HG02885 (cell line): ENCODE measurements around the gene DLGAP4.

ENCODE experiments used
- ATAC-seq: cut with Tn5 transposase; IDR thresholded peaks from one replicate; pipeline ENCODE4 v1.9.1; 2021; ENCODE audit warnings: mild to moderate bottlenecking; ENCODE audit not compliant: unreplicated experiment, poor library complexity

The DLGAP4 gene

GRCh38 chr20:36306553-36307411 is 643 bp downstream of the DLGAP4 start:
- ATAC-seq = no peak

GRCh38 chr20:36307412-36308325 is 1.5 kb downstream of the DLGAP4 start:
- ATAC-seq = no peak

- no peak for ATAC-seq
Observed at GRCh38 chr20:36308353-36308752, 2.2 kb downstream of the DLGAP4 start.

- no peak for ATAC-seq
Observed at GRCh38 chr20:36308986-36309385, 2.8 kb downstream of the DLGAP4 start.

- ATAC-seq = no peak
Observed at GRCh38 chr20:36309643-36310042, 3.5 kb downstream of the DLGAP4 start.

- no peak for ATAC-seq
Observed at GRCh38 chr20:36310215-36310981, 4.3 kb downstream of the DLGAP4 start.

GRCh38 chr20:36311141-36311853 is 5.2 kb downstream of the DLGAP4 start:
- no peak for ATAC-seq

GRCh38 chr20:36311854-36312723 is 6.0 kb downstream of the DLGAP4 start:
- no peak for ATAC-seq

GRCh38 chr20:36312724-36313441 is 6.7 kb downstream of the DLGAP4 start:
- ATAC-seq = no peak

- no peak for ATAC-seq
Observed at GRCh38 chr20:36313476-36313875, 7.3 kb downstream of the DLGAP4 start.

- no peak for ATAC-seq
Observed at GRCh38 chr20:36313926-36314325, 7.8 kb downstream of the DLGAP4 start.

GRCh38 chr20:36314734-36315544 is 8.8 kb downstream of the DLGAP4 start:
- ATAC-seq = no peak

GRCh38 chr20:36315545-36316351 is 9.6 kb downstream of the DLGAP4 start:
- no peak for ATAC-seq

GRCh38 chr20:36317675-36318074 is 11.5 kb downstream of the DLGAP4 start:
- ATAC-seq = no peak

GRCh38 chr20:36318166-36318565 is 12.0 kb downstream of the DLGAP4 start:
- ATAC-seq = no peak

GRCh38 chr20:36319356-36320260 is 13.5 kb downstream of the DLGAP4 start:
- ATAC-seq = no peak
